Measurements from ENCODE around the gene NAALADL2.
A peak's percentile ranks its signal among the peaks of the same experiment; 100 is the strongest.

NAALADL2 gene

GRCh38 chr3:175485436-175485835 is 626.3 kb downstream of the NAALADL2 start:
- Histone ChIP-seq H4K20me1 (ENCODE audit: insufficient read depth) (no peaks in the 10 kb centered on the region), H3K4me2 (no peak overlapping the region)

GRCh38 chr3:175486255-175486654 is 627.1 kb downstream of the NAALADL2 start:
- Histone ChIP-seq H3K4me2 (no peak overlapping the region), H2AFZ (ENCODE audit: low read depth) (no peak overlapping the region), H3K27me3 (ENCODE audit: insufficient read depth, low read depth) (no peaks in the 10 kb centered on the region), H3K79me2 (ENCODE audit: insufficient read depth, low read depth) (no peaks in the 10 kb centered on the region), H3K9ac (no peak overlapping the region), H4K20me1 (ENCODE audit: insufficient read depth) (no peaks in the 10 kb centered on the region), H3K27ac (no peak overlapping the region), H3K4me1 (ENCODE audit: low read depth, poor library complexity, severe bottlenecking) (peaks cover 19% of the 10 kb centered on the region), H3K36me3 (ENCODE audit: insufficient read depth) (no peaks in the 10 kb centered on the region), H3K4me3 (IDR thresholded peaks at IDR 0.05; ENCODE audit: insufficient read depth, low read depth, low read length) (no peak overlapping the region)
- TF ChIP-seq CTCF (conservative IDR thresholded peaks at IDR 0.05; ENCODE audit: low read depth, low read length): no peak

More at GRCh38 chr3:175485436-175485835, 626.3 kb downstream of the NAALADL2 start:
- H3K27me3 ChIP-seq (ENCODE audit: insufficient read depth, low read depth): no peaks in the 10 kb centered on the region
- no peaks in the 10 kb centered on the region for H3K79me2 ChIP-seq (ENCODE audit: insufficient read depth, low read depth)
- no peak for TF ChIP-seq CTCF (conservative IDR thresholded peaks at IDR 0.05; ENCODE audit: low read depth, low read length)
- no peaks in the 10 kb centered on the region for H3K36me3 ChIP-seq (ENCODE audit: insufficient read depth)
- peaks cover 19% of the 10 kb centered on the region for H3K4me1 ChIP-seq (ENCODE audit: low read depth, poor library complexity, severe bottlenecking)
- no peak overlapping the region for H2AFZ ChIP-seq (ENCODE audit: low read depth)
- no peak overlapping the region for H3K9ac ChIP-seq
- H3K27ac ChIP-seq: no peak overlapping the region
- H3K4me3 ChIP-seq (IDR thresholded peaks at IDR 0.05; ENCODE audit: insufficient read depth, low read depth, low read length): no peak overlapping the region

- peak overlapping the region; percentile 27; the same call in 1 of the 2 replicates for H3K27ac ChIP-seq
- peaks cover 19% of the 10 kb centered on the region for H3K4me1 ChIP-seq (ENCODE audit: low read depth, poor library complexity, severe bottlenecking)
- no peaks in the 10 kb centered on the region for H3K36me3 ChIP-seq (ENCODE audit: insufficient read depth)
- H3K27me3 ChIP-seq (ENCODE audit: insufficient read depth, low read depth): no peaks in the 10 kb centered on the region
- H2AFZ ChIP-seq (ENCODE audit: low read depth): peak overlapping the region; percentile 17; the same call in 1 of the 2 replicates
- no peaks in the 10 kb centered on the region for H4K20me1 ChIP-seq (ENCODE audit: insufficient read depth)
- no peaks in the 10 kb centered on the region for H3K79me2 ChIP-seq (ENCODE audit: insufficient read depth, low read depth)
- H3K4me2 ChIP-seq: peak overlapping the region; percentile 26; the same call in 1 of the 2 replicates
- TF ChIP-seq CTCF (conservative IDR thresholded peaks at IDR 0.05; ENCODE audit: low read depth, low read length): no peak
- H3K4me3 ChIP-seq (IDR thresholded peaks at IDR 0.05; ENCODE audit: insufficient read depth, low read depth, low read length): no peak overlapping the region
- H3K9ac ChIP-seq: no peak overlapping the region
Measured at GRCh38 chr3:175489406-175489805, 630.3 kb downstream of the NAALADL2 start.

- H3K36me3 ChIP-seq (ENCODE audit: insufficient read depth): no peaks in the 10 kb centered on the region
- H3K4me2 ChIP-seq: no peak overlapping the region
- H2AFZ ChIP-seq (ENCODE audit: low read depth): no peak overlapping the region
- H3K27ac ChIP-seq: no peak overlapping the region
- no peak overlapping the region for H3K9ac ChIP-seq
- H3K4me1 ChIP-seq (ENCODE audit: low read depth, poor library complexity, severe bottlenecking): peaks cover 19% of the 10 kb centered on the region
- no peaks in the 10 kb centered on the region for H3K79me2 ChIP-seq (ENCODE audit: insufficient read depth, low read depth)
- no peak for TF ChIP-seq CTCF (conservative IDR thresholded peaks at IDR 0.05; ENCODE audit: low read depth, low read length)
- H4K20me1 ChIP-seq (ENCODE audit: insufficient read depth): no peaks in the 10 kb centered on the region
- H3K27me3 ChIP-seq (ENCODE audit: insufficient read depth, low read depth): no peaks in the 10 kb centered on the region
- H3K4me3 ChIP-seq (IDR thresholded peaks at IDR 0.05; ENCODE audit: insufficient read depth, low read depth, low read length): no peak overlapping the region
Measured at GRCh38 chr3:175493301-175493700, 634.2 kb downstream of the NAALADL2 start.
